ENCODE measurements around the gene SORCS2. TPM values are rescaled to one million over a fixed set of nuclear protein-coding genes. Genes with fewer than 3 reads are reported as not detected.

Gene SORCS2
- total RNA-seq, 1 donor from 2014 or later = 13.8 TPM

- Histone ChIP-seq H3K27ac (ENCODE audit: low read depth, low read length) (no peak overlapping the region), H4K20me1 (ENCODE audit: insufficient read depth, low read length) (peaks cover 4% of the 10 kb centered on the region), H3K27me3 (ENCODE audit: insufficient read depth, low read length) (no peaks in the 10 kb centered on the region), H3K4me2 (ENCODE audit: low read length) (no peak overlapping the region), H3K9me3 (ENCODE audit: insufficient read depth, low read depth, low read length) (no peaks in the 10 kb centered on the region), H3K36me3 (ENCODE audit: insufficient read depth, low read length) (no peaks in the 10 kb centered on the region), H3K79me2 (ENCODE audit: insufficient read depth, low read length) (no peaks in the 10 kb centered on the region), H3K9ac (ENCODE audit: low read length) (no peak overlapping the region), H3K4me1 (ENCODE audit: insufficient read depth, low read length) (no peaks in the 10 kb centered on the region), H2AFZ (ENCODE audit: low read depth, low read length) (no peak overlapping the region), H3K4me3 (ENCODE audit: insufficient read depth, low read depth, low read length) (no peak overlapping the region)
- H3K4me3 Mint-ChIP-seq (ENCODE audit: unreplicated experiment) = no peak overlapping the region
- peaks cover 8% of the 10 kb centered on the region for H3K4me1 Mint-ChIP-seq (ENCODE audit: low read depth, unreplicated experiment)
- peaks cover 29% of the 10 kb centered on the region for H3K9me3 Mint-ChIP-seq (ENCODE audit: unreplicated experiment)
- H3K27me3 Mint-ChIP-seq (ENCODE audit: low read depth, unreplicated experiment) = peaks cover 67% of the 10 kb centered on the region
- no peak for FAIRE-seq
- TF ChIP-seq CTCF (IDR thresholded peaks at IDR 0.05; ENCODE audit: insufficient read depth, low read depth, low read length) (no peak), EZH2 (IDR thresholded peaks at IDR 0.05; ENCODE audit: insufficient read depth, low read length) (no peak)
- peaks cover 28% of the 10 kb centered on the region for H3K36me3 Mint-ChIP-seq (ENCODE audit: low read depth, unreplicated experiment)
- DNase-seq (ENCODE audit: low read depth) = no peak
- no peak overlapping the region for H3K27ac Mint-ChIP-seq (ENCODE audit: unreplicated experiment)
Measured at GRCh38 chr4:7680731-7681130, 488.4 kb downstream of the SORCS2 start.

- no peak overlapping the region for H3K4me3 Mint-ChIP-seq (ENCODE audit: unreplicated experiment)
- TF ChIP-seq EZH2 (IDR thresholded peaks at IDR 0.05; ENCODE audit: insufficient read depth, low read length) (no peak), CTCF (IDR thresholded peaks at IDR 0.05; ENCODE audit: insufficient read depth, low read depth, low read length) (no peak)
- no peaks in the 10 kb centered on the region for H3K4me1 Mint-ChIP-seq (ENCODE audit: low read depth, unreplicated experiment)
- no peak overlapping the region for H3K27ac Mint-ChIP-seq (ENCODE audit: unreplicated experiment)
- Histone ChIP-seq H3K9ac (ENCODE audit: low read length) (no peak overlapping the region), H3K9me3 (ENCODE audit: insufficient read depth, low read depth, low read length) (no peaks in the 10 kb centered on the region), H3K4me1 (ENCODE audit: insufficient read depth, low read length) (no peaks in the 10 kb centered on the region), H3K79me2 (ENCODE audit: insufficient read depth, low read length) (no peaks in the 10 kb centered on the region), H3K36me3 (ENCODE audit: insufficient read depth, low read length) (no peaks in the 10 kb centered on the region), H4K20me1 (ENCODE audit: insufficient read depth, low read length) (peaks cover 4% of the 10 kb centered on the region), H2AFZ (ENCODE audit: low read depth, low read length) (no peak overlapping the region), H3K27ac (ENCODE audit: low read depth, low read length) (no peak overlapping the region), H3K4me2 (ENCODE audit: low read length) (no peak overlapping the region), H3K4me3 (ENCODE audit: insufficient read depth, low read depth, low read length) (no peak overlapping the region), H3K27me3 (ENCODE audit: insufficient read depth, low read length) (no peaks in the 10 kb centered on the region)
- no peak for DNase-seq (ENCODE audit: low read depth)
- H3K27me3 Mint-ChIP-seq (ENCODE audit: low read depth, unreplicated experiment) = peaks cover 70% of the 10 kb centered on the region
- peaks cover 31% of the 10 kb centered on the region for H3K9me3 Mint-ChIP-seq (ENCODE audit: unreplicated experiment)
- FAIRE-seq = no peak
- peaks cover 34% of the 10 kb centered on the region for H3K36me3 Mint-ChIP-seq (ENCODE audit: low read depth, unreplicated experiment)
Measured at GRCh38 chr4:7683126-7683703, 490.9 kb downstream of the SORCS2 start.

GRCh38 chr4:7684294-7684693 is 492.0 kb downstream of the SORCS2 start:
- peaks cover 64% of the 10 kb centered on the region for H3K27me3 Mint-ChIP-seq (ENCODE audit: low read depth, unreplicated experiment)
- no peak for TF ChIP-seq EZH2 (IDR thresholded peaks at IDR 0.05; ENCODE audit: insufficient read depth, low read length)
- TF ChIP-seq CTCF (IDR thresholded peaks at IDR 0.05; ENCODE audit: insufficient read depth, low read depth, low read length) = no peak

More at GRCh38 chr4:7684294-7684693, 492.0 kb downstream of the SORCS2 start:
- Mint-ChIP-seq H3K4me3 (ENCODE audit: unreplicated experiment) (no peak overlapping the region), H3K36me3 (ENCODE audit: low read depth, unreplicated experiment) (peaks cover 34% of the 10 kb centered on the region), H3K27ac (ENCODE audit: unreplicated experiment) (no peak overlapping the region), H3K4me1 (ENCODE audit: low read depth, unreplicated experiment) (no peaks in the 10 kb centered on the region), H3K9me3 (ENCODE audit: unreplicated experiment) (peaks cover 33% of the 10 kb centered on the region)
- FAIRE-seq = no peak
- Histone ChIP-seq H3K79me2 (ENCODE audit: insufficient read depth, low read length) (no peaks in the 10 kb centered on the region), H3K4me2 (ENCODE audit: low read length) (no peak overlapping the region), H3K4me3 (ENCODE audit: insufficient read depth, low read depth, low read length) (no peak overlapping the region), H3K36me3 (ENCODE audit: insufficient read depth, low read length) (no peaks in the 10 kb centered on the region), H3K27me3 (ENCODE audit: insufficient read depth, low read length) (no peaks in the 10 kb centered on the region), H2AFZ (ENCODE audit: low read depth, low read length) (no peak overlapping the region), H3K9me3 (ENCODE audit: insufficient read depth, low read depth, low read length) (no peaks in the 10 kb centered on the region), H3K27ac (ENCODE audit: low read depth, low read length) (no peak overlapping the region), H3K9ac (ENCODE audit: low read length) (no peak overlapping the region), H3K4me1 (ENCODE audit: insufficient read depth, low read length) (no peaks in the 10 kb centered on the region), H4K20me1 (ENCODE audit: insufficient read depth, low read length) (peaks cover 4% of the 10 kb centered on the region)
- no peak for DNase-seq (ENCODE audit: low read depth)

Data from astrocyte (in vitro differentiated cells and primary cell).